ENCODE data around the gene ZXDC. TPM values are rescaled to one million over a fixed set of nuclear protein-coding genes. Genes with fewer than 3 reads are reported as not detected.

Gene ZXDC
- total RNA-seq, 1 experiment from 2014 or later, result 27.2 TPM

DNA sequence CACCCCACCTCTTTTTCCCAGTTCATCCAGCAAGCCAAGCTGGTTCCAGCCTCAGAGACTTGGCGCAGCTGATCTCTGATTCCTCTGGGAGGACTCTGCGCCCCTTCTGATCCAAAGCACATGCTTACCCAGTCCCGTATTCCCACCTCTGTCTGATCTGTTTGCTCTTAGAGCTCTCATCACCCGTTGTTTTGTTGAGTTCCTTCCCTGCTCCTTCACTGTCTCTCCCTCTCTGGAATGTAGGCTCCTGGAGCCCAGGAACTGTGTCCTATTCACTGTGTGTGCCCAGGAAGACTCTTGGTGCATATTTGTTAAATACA, 1.3 kb upstream of the ZXDC start:
- no peaks in the 10 kb centered on the region for H3K27me3 ChIP-seq (ENCODE audit: control insufficient read depth, insufficient read depth, low read length)
- peak overlapping the region; percentile 3; the same call in 1 of the 2 replicates for H3K4me3 ChIP-seq (ENCODE audit: insufficient read depth, low read depth, low read length)
- peaks cover 2% of the 10 kb centered on the region for H3K36me3 ChIP-seq (replicated peaks; ENCODE audit: control insufficient read depth, insufficient read depth, low read length)
- peak; percentile 81 for DNase-seq

DNA sequence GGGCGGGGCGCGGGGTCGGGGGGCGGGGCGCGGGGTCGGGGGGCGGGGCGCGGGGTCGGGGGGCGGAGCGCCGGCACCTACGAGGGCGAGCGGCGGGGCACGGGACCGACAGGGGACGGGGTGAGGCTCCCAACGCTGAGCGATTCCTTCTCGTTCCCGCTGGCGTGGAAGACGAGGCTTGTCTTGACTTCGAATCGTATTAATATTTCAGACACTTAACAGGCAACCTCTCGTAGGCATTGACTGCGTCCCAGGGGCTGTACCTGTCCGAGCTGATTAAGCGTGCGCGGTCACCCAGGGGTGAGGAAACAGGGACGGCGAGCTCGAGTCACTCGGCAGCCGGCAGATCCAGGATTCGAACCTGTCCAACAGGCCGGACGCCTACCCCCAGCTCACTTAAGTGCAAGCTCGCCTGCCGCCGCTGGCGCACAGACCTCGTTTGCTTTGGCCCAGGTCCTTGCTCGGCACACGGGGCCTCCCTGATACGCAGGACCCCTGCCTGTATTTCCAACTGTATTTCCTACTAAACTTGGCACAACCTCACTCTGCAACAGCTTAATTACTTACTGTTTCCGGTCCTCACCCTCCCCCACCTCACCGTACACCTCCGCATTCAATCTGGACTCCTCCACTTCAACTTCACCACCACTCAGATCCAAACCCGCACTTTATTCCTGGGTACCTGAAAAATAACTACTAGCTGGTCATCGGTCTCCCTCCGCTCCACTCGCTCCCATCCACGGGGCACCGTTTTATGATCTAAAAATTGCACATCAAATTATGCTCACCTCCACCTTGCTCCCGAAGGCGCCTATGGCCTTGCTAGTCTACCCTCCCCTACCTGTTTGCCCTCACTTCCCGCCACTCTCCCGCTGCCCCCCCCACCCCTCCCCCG, 722 bp upstream of the ZXDC start:
- H3K27me3 ChIP-seq (ENCODE audit: control insufficient read depth, insufficient read depth, low read length), result no peaks in the 10 kb centered on the region
- peak; percentile 99 for DNase-seq
- peaks cover 3% of the 10 kb centered on the region for H3K36me3 ChIP-seq (replicated peaks; ENCODE audit: control insufficient read depth, insufficient read depth, low read length)
- H3K4me3 ChIP-seq (ENCODE audit: insufficient read depth, low read depth, low read length), result peak overlapping the region; percentile 82

- peaks cover 16% of the 10 kb centered on the region for H3K36me3 ChIP-seq (replicated peaks; ENCODE audit: control insufficient read depth, insufficient read depth, low read length)
- H3K27me3 ChIP-seq (ENCODE audit: control insufficient read depth, insufficient read depth, low read length), result no peaks in the 10 kb centered on the region
- H3K4me3 ChIP-seq (ENCODE audit: insufficient read depth, low read depth, low read length), result peak overlapping the region; percentile 80
- peak; percentile 81 for DNase-seq
Observed at GRCh38 chr3:126474498-126475412, 936 bp downstream of the ZXDC start.

- H3K36me3 ChIP-seq (replicated peaks; ENCODE audit: control insufficient read depth, insufficient read depth, low read length), result peaks cover 22% of the 10 kb centered on the region
- no peak overlapping the region for H3K4me3 ChIP-seq (ENCODE audit: insufficient read depth, low read depth, low read length)
Observed at GRCh38 chr3:126473292-126474168, 2.2 kb downstream of the ZXDC start.

DNA sequence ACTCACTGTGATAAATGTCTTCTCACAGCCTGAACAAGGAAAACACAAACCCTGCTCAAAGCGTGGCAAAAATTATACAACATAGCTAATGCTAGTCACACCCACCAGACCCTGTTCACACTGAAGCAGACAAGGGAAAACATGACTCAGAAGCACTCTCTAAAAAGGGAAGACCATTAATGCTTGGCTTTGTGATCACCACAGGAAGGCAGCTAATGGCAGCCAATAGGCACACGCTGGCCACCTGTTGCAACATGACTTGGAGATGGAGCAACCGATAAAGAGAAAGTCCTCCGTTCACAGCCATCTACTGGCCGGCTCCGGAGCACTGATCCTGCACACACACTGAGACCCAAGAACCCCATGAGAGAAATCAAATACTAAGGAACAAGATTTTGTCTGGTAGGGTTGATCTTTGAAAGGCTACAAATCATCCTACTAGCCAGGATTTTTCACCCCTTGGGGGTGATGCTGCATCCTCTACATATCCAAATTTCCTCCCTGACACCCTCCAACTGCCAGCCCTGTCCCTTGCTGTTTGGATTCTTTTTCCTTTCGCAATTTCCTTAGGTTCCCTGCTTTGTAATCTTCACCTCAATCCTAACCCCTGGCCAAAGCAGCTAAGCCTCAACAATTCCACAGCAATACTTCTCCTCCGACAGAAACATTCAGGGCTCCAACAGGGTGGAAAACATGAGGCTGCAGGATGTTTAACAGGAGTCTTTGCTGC, 3.2 kb downstream of the ZXDC start:
- Histone ChIP-seq H3K27me3 (ENCODE audit: control insufficient read depth, insufficient read depth, low read length) (no peaks in the 10 kb centered on the region), H3K4me3 (ENCODE audit: insufficient read depth, low read depth, low read length) (no peak overlapping the region), H3K36me3 (replicated peaks; ENCODE audit: control insufficient read depth, insufficient read depth, low read length) (peaks cover 26% of the 10 kb centered on the region)
- peak; percentile 63 for DNase-seq

More at GRCh38 chr3:126473292-126474168, 2.2 kb downstream of the ZXDC start:
- no peaks in the 10 kb centered on the region for H3K27me3 ChIP-seq (ENCODE audit: control insufficient read depth, insufficient read depth, low read length)
- DNase-seq, result no peak

GRCh38 chr3:126469479-126469878, 6.2 kb downstream of the ZXDC start:
- DNase-seq, result no peak
- Histone ChIP-seq H3K4me3 (ENCODE audit: insufficient read depth, low read depth, low read length) (no peak overlapping the region), H3K36me3 (replicated peaks; ENCODE audit: control insufficient read depth, insufficient read depth, low read length) (peaks cover 49% of the 10 kb centered on the region), H3K27me3 (ENCODE audit: control insufficient read depth, insufficient read depth, low read length) (no peaks in the 10 kb centered on the region)

DNA sequence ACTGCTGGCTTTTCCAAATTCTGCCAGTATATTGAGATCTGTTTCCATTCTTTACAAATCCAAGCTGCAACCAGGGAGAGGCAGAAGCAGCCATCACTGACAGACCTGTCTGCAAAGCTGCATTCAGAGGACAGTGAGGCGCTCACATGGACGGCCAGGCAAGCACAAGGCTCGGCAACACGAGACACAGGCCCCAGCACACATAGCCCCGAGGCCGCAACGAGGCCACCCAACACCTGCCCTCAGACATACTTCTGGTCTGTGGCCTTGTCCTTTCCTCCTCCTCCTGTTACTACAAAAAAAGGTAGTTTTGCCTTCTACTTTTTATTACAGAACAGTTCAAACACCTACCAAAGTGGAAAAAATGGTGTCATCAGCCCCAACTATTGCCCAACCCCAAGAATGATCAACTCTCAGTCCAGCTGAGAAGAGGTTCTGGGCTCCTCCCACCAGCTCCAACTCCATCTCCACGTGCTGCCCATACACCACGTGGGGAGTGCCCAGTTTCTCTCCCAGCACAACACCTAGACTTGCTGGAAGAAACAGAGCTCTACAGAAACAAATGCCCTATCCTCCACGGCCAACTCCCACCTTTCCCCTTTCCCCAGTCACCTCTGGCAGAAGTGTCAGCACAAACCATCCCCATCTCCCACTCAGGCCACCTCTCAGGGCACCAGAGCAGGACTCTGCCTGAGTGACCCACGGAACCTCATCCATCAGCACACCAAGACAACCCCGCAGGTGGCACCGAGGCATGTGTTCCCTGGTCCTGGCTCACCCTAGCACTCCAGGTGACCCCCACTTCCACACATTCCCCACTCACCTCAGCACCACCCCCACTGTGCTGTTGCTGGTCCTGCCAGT, 7.4 kb downstream of the ZXDC start:
- H3K36me3 ChIP-seq (replicated peaks; ENCODE audit: control insufficient read depth, insufficient read depth, low read length), result peaks cover 52% of the 10 kb centered on the region
- no peak for DNase-seq

GRCh38 chr3:126467611-126467955, 8.1 kb downstream of the ZXDC start:
- Histone ChIP-seq H3K36me3 (replicated peaks; ENCODE audit: control insufficient read depth, insufficient read depth, low read length) (peaks cover 55% of the 10 kb centered on the region), H3K27me3 (ENCODE audit: control insufficient read depth, insufficient read depth, low read length) (no peaks in the 10 kb centered on the region), H3K4me3 (ENCODE audit: insufficient read depth, low read depth, low read length) (no peak overlapping the region)
- DNase-seq, result no peak

More for the DNA sequence above, 7.4 kb downstream of the ZXDC start:
- H3K4me3 ChIP-seq (ENCODE audit: insufficient read depth, low read depth, low read length), result no peak overlapping the region
- H3K27me3 ChIP-seq (ENCODE audit: control insufficient read depth, insufficient read depth, low read length), result no peaks in the 10 kb centered on the region

GRCh38 chr3:126466886-126467610, 8.6 kb downstream of the ZXDC start:
- no peaks in the 10 kb centered on the region for H3K27me3 ChIP-seq (ENCODE audit: control insufficient read depth, insufficient read depth, low read length)
- no peak for DNase-seq
- peaks cover 59% of the 10 kb centered on the region for H3K36me3 ChIP-seq (replicated peaks; ENCODE audit: control insufficient read depth, insufficient read depth, low read length)

GRCh38 chr3:126465928-126466544, 9.7 kb downstream of the ZXDC start:
- Histone ChIP-seq H3K4me3 (ENCODE audit: insufficient read depth, low read depth, low read length) (no peak overlapping the region), H3K27me3 (ENCODE audit: control insufficient read depth, insufficient read depth, low read length) (no peaks in the 10 kb centered on the region), H3K36me3 (replicated peaks; ENCODE audit: control insufficient read depth, insufficient read depth, low read length) (peaks cover 65% of the 10 kb centered on the region)
- no peak for DNase-seq

More at GRCh38 chr3:126466886-126467610, 8.6 kb downstream of the ZXDC start:
- no peak overlapping the region for H3K4me3 ChIP-seq (ENCODE audit: insufficient read depth, low read depth, low read length)

DNA sequence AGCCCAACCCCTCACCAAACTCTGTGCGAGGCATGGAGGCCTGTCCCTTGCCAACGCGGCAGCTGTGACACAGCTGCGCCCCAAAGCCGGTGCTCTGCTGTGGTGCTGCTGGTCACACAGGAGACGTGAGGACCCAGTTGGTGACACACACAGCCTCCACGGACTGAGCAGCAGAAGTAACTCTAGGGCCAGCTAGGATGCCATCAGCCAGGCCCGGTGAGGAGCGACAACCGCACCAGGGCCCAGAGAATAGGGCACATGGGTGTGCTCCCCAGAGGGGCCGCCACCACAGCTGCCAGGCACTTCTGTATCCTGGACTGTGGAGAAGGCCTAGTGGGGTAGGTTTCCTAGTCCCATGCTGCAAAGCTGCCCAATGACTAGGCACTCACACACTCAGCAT, 10.7 kb downstream of the ZXDC start:
- no peak for DNase-seq
- H3K4me3 ChIP-seq (ENCODE audit: insufficient read depth, low read depth, low read length), result no peak overlapping the region
- H3K36me3 ChIP-seq (replicated peaks; ENCODE audit: control insufficient read depth, insufficient read depth, low read length), result peaks cover 64% of the 10 kb centered on the region
- H3K27me3 ChIP-seq (ENCODE audit: control insufficient read depth, insufficient read depth, low read length), result no peaks in the 10 kb centered on the region

- Histone ChIP-seq H3K4me3 (ENCODE audit: insufficient read depth, low read depth, low read length) (no peak overlapping the region), H3K36me3 (replicated peaks; ENCODE audit: control insufficient read depth, insufficient read depth, low read length) (peaks cover 65% of the 10 kb centered on the region), H3K27me3 (ENCODE audit: control insufficient read depth, insufficient read depth, low read length) (no peaks in the 10 kb centered on the region)
- DNase-seq, result no peak
Observed at GRCh38 chr3:126464494-126464893, 11.2 kb downstream of the ZXDC start.
